HG02798 (cell line): Measurements from ENCODE around the gene DCUN1D2.
"Not testable (repeated sequence)": the region's sequence is repeated elsewhere in the genome, so short reads cannot be mapped to it uniquely, and the experiment has no call there.

Experiments
- ATAC-seq: cut with Tn5 transposase; IDR thresholded peaks from one replicate; pipeline ENCODE4 v1.9.1; 2021; ENCODE audit warnings: mild to moderate bottlenecking; ENCODE audit not compliant: unreplicated experiment, poor library complexity

The DCUN1D2 gene

DNA sequence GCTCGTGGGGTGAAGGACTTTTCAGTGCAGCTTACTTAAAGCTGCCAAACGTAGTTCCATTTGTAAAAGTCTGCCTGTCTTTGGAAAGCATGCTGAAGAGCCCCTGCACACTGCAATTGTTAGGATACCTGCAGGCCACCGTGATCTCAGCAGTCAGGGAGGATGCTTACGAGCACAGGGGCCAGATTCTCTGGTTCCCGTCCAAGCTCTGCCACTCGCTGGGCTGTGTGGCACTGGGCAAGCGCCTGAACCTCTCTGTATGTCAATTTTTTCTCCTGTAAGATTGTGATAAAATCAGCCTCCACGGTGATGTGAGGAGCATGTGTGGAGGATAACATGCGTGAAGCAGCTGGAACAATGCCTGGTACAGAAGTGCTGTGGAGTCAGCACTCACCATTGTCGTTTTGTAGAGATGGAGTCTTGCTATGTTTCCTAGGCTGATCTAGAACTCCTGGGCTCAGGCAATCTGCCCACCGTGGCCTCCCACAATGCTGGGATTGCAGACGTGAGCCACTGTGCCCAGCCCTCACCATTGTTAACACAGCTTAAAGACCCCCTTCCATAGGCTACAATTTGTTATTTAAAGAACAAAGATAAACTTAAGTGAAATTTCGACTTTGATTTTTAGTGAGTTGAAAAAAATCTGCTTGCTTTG, 40.7 kb downstream of the DCUN1D2 start:
- no peak for ATAC-seq

DNA sequence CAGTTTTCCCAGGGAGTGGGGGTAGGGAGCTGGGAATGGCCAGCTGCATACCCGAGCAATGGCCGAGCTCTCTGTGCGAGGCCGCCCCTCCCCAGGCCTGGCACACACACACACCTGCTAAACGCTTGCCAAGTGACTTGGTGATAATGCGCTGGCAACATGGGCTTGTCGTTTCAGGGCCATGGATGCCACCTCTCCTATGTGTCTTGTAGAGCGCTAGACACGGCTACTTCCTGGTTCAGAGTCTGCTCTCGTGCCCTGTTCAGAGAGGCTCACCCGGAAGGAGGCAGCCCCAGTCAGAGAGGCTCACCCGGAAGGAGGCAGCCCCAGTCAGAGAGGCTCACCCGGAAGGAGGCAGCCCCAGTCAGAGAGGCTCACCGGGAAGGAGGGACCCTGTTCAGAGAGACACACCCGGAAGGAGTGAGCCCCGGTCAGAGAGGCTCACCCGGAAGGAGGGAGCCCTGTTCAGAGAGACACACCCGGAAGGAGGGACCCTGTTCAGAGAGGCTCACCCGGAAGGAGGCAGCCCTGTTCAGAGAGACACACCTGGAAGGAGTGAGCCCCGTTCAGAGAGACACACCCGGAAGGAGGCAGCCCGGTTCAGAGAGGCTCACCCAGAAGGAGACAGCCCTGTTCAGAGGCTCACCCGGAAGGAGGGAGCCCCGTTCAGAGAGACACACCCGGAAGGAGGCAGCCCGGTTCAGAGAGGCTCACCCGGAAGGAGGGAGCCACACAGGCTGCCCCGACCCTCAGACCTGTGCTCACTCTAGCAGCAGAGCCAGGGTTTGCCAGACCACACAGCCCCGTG, 41.4 kb downstream of the DCUN1D2 start:
- ATAC-seq = no peak

DNA sequence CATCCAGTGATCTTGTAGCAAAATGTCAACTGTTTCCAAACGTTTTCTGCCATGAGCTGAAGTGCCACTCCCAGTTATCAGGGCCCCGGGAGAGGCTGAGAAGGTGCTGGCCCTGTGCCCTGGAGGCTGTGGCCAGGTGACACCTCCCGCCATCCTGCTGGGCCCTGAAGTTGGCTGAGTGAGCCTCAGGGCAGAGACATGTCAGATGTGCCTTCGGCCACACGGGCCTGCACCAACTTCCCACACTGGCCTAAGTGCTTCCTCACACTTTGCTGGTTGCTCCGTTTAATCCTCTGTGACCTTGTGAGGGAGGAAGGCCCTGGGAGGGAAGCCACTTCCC, 42.0 kb downstream of the DCUN1D2 start:
- ATAC-seq = no peak

DNA sequence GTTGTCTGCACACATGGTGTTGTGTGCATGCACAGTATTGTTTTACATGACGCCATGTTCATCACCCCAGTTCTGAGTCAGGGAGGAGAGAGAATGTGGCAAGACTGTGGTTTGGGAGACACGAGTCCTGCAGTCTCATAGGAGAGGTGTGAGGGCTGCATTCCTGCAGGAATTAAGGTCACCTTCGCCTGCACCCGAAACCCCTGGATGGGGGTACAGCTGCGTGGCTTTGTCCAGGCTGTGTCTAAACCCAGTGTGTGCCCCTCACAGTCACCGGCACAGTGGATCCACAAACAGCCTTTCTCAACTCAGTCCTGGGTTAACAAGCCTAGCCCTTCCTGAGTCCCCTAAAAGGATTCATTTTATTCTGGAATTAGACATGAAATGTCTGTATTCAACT, 42.9 kb downstream of the DCUN1D2 start:
- no peak for ATAC-seq

DNA sequence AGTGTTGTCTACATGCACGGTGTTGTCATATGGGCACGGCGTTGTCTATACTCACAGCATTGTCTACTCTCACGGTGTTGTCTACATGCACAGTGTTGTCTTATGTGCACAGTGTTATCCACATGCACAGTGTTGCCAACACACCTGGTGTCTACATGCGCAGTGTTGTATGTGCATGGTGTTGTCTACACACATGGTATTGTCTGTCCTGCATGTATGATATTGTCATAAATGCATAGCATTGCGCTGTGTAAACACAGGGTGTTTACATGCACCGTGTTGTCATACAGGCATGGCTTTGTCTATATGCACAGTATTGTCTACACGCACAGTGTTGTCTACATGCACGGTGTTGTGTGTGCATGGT, 44.0 kb downstream of the DCUN1D2 start:
- ATAC-seq = no peak

DNA sequence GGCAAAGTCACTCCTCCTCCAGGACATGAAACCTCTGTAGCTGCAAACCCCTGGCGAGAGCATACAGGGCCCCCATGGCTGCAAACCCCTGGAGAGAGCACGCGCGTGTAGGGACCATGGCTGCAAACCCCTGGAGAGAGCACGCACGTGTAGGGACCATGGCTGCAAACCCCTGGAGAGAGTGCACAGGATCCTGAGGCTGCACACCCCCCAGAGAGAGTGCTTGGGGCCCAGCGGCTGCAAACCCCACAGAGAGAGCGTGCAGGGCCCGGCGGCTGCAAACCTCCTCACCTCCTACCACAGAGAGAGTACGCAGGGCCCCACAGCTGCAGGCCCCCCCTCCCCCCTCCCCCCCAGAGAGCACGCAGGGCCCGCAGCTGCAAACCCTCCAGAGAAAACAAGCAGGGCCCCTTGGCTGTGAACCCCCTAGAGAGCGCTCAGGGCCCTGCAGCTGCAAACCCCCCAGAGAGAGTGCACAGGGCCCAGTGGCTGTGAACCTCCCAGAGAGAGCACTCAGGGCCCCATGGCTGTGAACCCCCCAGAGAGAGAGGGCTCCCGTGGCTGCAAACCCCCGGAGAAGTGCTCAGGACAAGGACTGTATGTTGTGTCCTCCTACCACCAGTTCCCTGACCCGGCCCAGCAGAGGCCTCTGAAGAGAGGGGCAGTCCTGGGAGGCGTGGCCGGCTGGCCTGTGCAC, 44.6 kb downstream of the DCUN1D2 start:
- peak; percentile 75 for ATAC-seq

DNA sequence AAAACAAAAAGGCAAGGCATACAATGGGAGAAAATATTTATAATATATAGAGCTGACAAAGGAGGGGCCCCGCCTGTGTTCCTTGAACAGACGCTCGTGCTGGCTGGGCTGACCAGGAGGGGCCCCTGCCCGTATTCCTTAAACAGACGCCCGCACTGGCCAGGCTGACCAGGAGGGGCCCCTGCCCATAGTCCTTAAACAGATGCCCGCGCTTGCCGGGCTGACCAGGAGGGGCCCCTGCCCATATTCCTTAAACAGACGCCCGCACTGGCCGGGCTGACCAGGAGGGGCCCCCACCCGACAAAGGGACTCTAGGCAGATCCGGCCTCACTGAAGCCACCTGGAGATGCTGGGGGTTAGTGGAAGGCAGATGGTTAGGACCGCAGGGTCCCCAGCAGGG, 46.5 kb downstream of the DCUN1D2 start:
- ATAC-seq = no peak

DNA sequence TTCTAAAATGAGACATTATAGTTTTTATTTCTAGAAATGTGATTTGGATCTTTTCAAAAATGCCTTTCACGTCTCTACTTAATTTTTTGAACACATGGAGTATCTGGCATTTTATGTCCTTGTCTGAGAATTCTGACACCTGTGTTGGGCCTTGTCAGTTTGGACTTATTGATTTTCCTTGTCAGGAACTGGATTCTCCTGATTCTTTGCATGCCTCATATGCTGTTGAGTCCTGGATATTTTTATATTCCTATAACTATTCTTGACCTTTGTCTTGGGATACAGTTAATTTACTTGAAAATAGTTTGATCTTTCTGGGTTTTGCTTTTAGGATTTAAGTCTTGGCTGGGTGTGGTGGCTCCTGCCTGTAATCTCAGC, 47.5 kb downstream of the DCUN1D2 start:
- ATAC-seq = no peak

DNA sequence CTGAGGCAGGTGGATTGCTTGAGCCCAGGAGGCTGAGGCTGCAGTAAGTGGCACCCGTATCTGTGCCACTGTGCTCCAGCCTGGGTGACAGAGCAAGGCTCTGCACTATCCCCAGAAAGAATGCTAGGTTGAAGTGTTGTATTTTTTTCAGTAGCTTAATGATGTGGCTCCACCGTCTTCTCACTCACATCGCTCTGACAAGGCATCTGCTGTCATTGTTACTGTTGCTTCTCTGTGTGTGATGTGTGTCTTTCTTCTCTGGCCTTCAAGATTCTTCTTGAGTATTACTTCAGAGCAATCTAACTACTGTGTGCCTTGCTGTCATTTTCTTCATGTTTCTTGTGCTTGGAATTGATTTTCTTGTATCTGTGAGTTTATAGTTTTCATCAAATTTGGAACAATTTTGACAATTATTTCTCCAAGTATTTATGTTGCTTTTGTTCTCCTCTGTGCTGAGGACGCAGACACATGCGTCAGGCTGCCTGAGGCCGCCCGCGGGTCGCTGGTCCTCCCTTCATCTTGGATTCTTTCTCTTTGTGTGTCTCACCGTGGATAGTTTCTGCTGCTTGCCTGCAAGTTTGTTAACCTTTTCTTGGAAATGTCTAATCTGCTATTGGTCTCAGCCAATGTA, 48.0 kb downstream of the DCUN1D2 start:
- no peak for ATAC-seq

DNA sequence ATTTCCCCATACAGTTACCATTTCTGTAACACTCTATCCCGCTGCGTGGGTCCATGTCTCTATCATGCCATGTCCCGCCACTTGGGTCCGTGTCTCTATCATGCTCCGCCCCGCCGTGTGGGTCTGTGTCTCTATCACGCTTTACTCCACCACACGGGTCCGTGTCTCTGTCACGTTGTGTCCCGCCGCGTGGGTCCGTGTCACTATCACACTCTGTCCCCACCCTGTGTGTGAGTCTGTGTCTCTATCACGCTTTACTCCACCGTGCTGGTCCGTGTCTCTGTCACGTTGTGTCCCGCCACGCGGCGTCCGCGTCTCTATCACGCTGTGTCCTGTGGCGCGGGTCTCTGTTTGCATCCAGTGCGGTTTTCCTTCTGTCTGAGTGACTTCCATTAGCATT, 48.9 kb downstream of the DCUN1D2 start:
- ATAC-seq = no peak

DNA sequence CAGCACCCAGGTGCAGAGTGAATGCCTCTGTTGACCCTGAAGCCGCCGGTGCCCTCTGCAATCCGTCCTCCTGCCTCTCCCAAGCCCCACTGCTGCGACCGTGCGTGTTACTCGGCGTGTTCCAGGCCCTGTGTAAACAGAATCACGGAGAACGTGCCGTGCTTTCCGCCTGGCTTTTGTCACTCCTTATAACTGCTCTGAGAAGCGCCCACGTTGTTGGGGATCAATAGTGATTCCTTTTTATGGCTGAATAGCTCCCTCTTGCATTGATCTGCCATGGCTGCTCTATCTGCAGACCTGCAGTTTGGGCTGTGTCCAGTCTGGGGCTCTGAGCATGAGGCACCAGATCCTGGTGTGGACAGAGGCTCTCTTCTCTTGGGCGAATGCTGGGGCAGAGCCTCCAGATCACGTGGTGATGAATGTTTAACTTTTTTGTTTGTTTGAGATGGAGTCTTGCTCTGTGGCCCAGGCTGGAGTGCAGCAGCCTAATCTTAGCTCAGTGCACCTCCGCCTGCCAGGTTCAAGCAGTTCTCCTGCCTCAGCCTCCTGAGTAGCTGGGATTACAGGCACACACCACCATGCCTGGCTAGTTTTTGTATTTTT, 53.0 kb downstream of the DCUN1D2 start:
- ATAC-seq = no peak

DNA sequence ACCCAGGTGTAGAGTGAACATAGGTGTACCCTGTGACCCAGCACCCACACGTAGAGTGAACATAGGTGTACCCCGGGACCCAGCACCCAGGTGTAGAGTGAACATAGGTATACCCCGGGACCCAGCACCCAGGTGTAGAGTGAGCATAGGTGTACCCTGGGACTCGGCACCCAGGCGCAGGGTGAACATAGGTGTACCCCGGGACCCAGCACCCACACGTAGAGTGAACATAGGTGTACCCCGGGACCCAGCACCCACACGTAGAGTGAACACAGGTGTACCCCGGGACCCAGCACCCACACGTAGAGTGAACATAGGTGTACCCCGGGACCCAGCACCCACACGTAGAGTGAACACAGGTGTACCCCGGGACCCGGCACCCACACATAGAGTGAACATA, 53.6 kb downstream of the DCUN1D2 start:
- ATAC-seq = not testable (repeated sequence)

DNA sequence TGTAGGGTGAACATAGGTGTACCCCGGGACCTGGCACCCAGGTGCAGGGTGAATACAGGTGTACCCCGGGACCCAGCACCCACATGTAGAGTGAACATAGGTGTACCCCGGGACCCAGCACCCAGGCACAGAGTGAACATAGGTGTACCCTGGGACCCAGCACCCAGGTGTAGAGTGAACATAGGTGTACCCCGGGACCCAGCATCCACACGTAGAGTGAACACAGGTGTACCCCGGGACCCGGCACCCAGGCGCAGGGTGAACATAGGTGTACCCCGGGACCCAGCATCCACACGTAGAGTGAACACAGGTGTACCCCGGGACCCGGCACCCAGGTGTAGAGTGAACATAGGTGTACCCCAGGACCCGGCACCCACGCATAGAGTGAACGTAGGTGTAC, 54.6 kb downstream of the DCUN1D2 start:
- ATAC-seq = not testable (repeated sequence)

DNA sequence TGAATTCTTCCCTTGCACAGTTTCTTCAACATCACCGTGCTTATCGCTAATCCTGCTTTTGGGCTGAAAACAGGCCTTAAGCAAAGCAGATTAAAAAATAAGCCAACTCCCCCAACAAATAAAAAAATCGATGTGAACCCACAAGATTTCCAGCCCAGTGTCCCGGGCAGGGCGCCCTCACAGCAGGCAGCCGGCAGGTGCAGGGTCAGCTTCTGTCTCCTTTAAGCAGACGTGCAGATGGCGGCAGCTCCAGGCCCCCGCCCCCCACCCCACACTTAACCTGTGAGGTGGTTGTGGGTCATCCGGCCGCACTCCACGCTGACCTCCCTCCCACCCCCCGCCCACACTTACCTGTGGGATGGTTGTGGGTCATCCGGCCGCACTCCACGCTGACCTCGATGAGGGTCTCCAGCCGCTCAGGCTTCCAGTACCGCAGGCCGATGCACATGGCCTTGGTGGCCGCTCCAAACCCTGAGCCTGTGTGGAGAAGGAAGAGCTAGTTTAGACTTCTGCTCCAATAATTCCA, 57.1 kb downstream of the DCUN1D2 start:
- ATAC-seq = no peak

DNA sequence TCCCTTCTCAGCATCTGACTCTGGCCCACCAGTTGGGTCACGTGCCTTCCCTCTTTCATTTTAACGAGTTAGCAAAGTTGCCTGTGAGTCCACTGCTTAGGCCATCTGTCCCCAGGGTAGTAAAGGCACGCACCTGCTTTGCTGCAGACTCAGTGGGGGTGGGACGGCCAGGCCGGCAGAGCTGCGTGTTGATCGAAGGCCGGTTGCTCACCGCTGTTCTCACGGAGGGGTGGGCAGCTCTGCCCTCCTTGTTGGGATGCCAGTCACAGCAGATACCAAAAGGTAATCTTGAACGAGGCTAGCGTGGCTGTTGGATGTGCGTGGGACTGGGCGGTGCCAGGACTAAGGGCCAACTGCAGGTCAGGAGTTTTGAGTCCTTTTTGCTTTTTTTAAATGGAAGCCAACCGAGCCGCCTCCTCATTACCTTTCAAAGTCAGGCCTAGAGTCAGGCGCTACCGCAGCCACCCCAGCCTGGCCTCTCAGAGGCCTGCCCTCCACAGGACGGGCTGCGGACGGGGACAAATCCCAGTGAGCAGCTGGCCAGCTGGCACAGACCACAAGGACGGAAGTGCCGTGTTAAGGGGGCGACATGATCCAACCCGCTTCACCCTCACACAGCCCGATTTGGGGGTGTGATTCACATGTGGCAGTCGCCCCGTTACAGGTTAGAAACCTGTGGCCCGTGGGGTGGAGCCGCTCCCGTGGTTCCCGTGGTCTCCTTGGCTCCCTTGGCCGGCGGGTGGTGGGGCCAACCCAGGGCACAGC, 57.8 kb downstream of the DCUN1D2 start:
- no peak for ATAC-seq

DNA sequence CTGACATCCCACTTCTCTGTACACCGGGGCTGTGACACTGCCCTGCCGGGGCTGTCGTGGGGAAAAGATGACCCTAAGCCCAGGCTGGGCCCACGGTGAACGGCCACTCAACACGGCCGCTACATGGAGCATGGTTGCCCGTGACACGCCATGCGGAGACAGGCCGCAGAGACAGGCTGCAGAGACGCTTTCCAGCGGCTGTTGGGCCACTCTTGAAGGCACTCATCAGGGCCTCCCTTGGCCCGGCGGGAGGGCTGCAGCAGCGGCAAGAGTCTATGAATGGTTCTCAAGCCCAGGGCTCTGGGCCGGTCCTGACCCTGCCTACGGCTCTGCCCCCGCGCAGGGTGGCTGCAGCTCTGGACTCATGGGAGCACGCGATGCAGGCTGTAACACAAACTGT, 59.3 kb downstream of the DCUN1D2 start:
- ATAC-seq = no peak

DNA sequence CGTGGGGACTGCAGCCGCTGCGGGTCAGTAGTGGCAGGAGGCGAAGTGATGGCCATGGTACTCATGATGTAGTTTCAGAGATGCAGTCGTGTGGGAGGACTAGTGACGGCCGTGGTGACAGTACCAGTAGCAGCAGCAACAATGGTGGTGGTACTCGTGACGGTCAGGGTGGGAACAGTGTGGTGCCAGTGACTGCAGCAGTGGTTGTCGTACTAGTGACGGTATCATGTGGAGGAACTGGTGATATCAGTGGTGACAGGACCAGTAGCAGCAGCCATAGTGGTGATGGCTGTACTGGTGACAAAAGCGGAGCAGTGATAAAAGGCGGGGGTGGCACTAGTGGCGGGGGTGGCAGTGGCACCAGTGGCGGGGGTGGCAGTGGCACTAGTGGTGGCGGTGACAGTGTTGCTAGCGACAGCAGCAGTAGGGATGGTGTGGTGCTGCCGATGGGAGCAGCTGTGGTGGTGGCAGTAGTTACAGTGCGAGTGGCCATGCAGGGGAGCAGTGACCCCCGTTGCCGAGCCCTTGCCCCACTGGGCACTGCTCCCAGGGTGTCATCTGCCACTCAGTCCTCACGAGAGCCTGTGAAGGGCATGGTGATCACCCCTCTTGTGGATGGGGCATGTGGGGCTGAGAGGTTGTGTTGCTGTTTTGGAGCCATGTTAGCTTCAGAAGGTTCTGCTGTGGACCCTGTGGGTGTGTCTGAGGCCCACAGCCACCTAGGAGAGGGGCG, 60.0 kb downstream of the DCUN1D2 start:
- no peak for ATAC-seq

DNA sequence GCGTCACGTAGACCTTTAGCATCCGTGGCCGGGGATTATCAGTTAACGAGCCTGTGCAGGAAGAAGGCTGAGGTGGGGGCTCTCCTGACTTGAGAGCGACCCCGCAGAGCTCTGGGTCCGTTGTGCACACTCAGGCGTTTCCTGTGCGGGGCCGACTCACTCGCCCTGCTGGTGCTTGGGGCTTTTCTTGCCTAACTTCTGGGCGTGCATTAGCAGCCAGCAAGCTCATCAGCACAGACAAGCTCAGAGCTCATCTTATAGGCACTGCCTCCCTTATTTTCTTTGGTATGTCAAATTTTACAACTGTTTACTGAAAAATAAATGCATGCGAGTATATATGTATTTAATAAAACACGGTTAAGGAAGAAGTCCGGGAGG, 60.9 kb downstream of the DCUN1D2 start:
- ATAC-seq = no peak

DNA sequence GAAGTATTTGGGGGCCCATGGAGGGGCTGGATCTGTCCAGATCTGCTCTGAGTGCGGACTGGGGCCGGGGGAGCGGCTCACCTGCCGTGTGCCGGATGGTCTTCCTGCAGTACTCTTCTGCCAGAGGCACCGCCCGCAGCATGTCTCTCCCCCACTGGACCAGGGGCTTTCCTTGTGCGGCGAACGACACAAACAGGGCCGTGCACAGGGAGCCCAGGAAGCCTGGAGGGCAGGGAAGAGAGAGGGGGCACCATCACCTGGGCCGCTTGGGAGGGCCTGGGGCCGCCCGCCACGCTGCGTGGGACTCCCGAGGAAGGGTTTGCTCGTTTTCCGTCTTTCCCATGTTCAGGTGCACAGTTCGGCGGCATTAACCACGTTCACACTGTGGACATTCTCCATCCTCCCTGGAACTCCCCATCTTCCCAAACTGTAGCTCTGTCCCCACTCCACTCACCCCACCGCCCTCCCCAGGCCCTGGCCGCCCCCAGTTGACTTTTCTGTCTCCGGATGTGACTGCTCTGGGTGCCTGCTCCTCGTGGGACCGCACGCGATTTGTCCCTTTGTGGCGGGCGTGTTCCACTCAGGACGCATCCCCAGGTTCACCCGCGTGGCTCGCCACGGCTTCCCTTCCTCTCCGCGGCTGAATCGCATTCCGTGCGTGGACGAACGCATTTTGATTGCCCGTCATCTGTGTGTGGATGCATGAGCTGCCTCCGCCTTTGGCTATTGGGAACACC, 61.5 kb downstream of the DCUN1D2 start:
- no peak for ATAC-seq
